ENCODE measurements around the gene KIAA1328. TPM values are rescaled to one million over a fixed set of nuclear protein-coding genes. Genes with fewer than 3 reads are reported as not detected.
"Not testable (repeated sequence)": the region's sequence is repeated elsewhere in the genome, so short reads cannot be mapped to it uniquely, and the experiment has no call there.

KIAA1328 gene
- polyA plus RNA-seq, 3 donors from 2014 or later: 9.4 to 11.8 (median 10.2) TPM

DNA sequence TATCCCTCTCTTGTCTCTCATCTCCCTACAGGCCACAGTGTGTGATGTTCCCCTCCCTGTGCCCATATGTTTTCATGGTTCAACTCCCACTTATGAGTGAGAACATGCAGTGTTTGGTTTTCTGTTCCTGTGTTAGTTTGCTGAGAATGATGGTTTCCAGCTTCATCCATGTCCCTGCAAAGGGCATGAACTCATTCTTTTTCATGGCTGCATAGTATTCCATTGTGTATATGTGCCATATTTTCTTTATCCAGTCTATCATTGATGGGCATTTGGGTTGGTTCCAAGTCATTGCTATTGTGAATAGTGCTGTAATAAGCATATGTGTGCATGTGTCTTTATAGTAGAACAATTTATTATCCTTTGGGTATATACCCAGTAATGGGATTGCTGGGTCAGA is 44.9 kb downstream of the KIAA1328 start:
- H3K9me3 Mint-ChIP-seq: peaks cover 0 to 21% (median 2%) of the 10 kb centered on the region in 6 donors
- not testable (repeated sequence) for H3K27me3 Mint-ChIP-seq (ENCODE audit: low read depth in 3 of 3); H3K27ac Mint-ChIP-seq; H3K4me1 Mint-ChIP-seq; DNase-seq; H3K4me3 Mint-ChIP-seq
- H3K36me3 Mint-ChIP-seq: peaks cover 21 to 54% (median 34%) of the 10 kb centered on the region in 3 donors

DNA sequence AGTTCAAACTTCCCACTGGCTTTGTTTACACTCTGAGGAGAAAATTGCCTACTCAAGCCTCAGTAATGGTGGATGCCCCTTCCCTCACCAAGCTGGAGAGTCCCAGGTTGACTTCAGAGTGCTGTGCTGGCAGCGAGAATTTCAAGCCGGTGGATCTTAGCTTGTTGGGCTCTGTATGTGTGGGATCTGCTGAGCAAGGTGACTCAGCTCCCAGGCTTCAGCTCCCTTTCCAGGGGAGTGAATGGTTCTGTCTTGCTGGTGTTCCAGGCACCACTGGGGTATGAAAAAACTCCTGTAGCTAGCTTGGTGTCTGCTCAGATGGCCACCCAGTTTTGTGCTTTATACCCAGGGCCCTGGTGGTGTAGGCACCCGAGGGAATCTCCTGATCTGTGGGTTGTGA is 50.9 kb downstream of the KIAA1328 start:
- DNase-seq: not testable (repeated sequence)
- Mint-ChIP-seq H3K9me3 (peaks cover 0 to 14% (median under 1%) of the 10 kb centered on the region in 6 donors), H3K36me3 (peaks cover 12 to 38% (median 26%) of the 10 kb centered on the region in 3 donors)

DNA sequence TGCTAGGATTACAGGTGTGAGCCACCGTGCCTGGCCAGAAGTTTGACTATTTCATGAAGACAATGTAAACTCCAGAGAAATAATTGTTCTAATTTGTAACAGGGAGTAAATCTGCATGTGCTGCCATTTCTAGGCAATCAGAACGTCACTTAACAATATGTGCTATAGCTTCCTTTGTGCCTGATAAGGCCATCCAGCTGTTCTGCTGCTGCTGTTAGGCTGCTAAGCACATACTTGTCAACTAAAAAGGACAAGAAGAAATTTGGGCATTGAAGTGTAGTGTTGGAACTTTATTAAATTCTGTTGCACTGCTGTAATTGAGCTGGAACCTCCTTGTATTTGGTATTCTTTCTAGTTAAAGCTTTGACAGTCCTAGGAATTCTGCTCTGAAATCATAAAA is 57.1 kb downstream of the KIAA1328 start:
- no peak for DNase-seq
- Mint-ChIP-seq H3K4me3 (no peak overlapping the region), H3K4me1 (peaks cover 2 to 8% of the 10 kb centered on the region in 2 donors), H3K27ac (no peak overlapping the region), H3K27me3 (ENCODE audit: low read depth in 3 of 3) (no peaks in the 10 kb centered on the region), H3K9me3 (no peaks in the 10 kb centered on the region), H3K36me3 (peaks cover 13 to 18% (median 16%) of the 10 kb centered on the region in 3 donors)

More for the DNA sequence above, 50.9 kb downstream of the KIAA1328 start:
- not testable (repeated sequence) for H3K27ac Mint-ChIP-seq; H3K4me1 Mint-ChIP-seq; H3K27me3 Mint-ChIP-seq (ENCODE audit: low read depth in 3 of 3); H3K4me3 Mint-ChIP-seq

DNA sequence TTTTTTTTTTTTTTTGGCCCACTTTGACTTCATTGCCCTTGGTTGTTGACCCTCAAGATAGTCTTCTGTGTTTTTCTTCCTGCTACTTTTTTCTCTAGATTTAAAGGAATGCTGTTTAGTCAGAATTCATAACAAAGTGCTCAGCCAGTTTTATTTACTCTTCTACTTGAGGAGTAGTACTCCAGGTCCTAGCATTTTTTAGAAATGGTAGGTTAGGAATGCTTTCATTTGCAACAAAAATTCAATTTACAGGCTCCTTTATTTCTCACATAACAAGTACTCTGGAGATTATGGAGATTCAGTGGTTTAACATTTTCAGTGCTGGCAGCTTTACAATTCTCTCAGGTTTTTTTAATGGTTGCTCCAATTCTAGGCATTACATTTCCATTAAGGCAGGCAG is 58.2 kb downstream of the KIAA1328 start:
- H3K4me1 Mint-ChIP-seq: peaks cover 0 to 2% of the 10 kb centered on the region in 2 donors

DNA sequence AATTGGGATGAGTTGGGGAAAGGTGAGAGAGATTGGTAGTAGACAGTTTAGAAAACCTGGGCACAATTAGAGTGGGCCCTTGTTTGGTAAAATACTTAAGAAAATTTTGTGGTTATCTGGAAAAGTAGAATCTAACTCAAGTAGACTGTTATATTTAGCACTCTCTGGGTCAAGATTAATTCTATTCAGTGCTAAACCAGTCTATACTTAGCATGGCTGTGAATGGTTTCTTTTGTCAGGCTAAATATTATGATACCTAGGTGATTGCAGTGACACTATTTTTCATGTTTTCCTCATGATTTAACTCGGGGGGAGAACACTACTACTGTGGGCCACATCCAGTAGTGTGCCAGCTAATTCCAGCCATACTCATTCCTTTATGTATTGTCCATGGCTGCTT is 58.9 kb downstream of the KIAA1328 start:
- Mint-ChIP-seq H3K4me3 (no peak overlapping the region), H3K27me3 (ENCODE audit: low read depth in 3 of 3) (no peaks in the 10 kb centered on the region), H3K36me3 (peaks cover 11 to 26% (median 15%) of the 10 kb centered on the region in 3 donors), H3K27ac (no peak overlapping the region), H3K4me1 (peaks cover 0 to 2% of the 10 kb centered on the region in 2 donors), H3K9me3 (no peaks in the 10 kb centered on the region)
- no peak for DNase-seq

More for the DNA sequence above, 58.2 kb downstream of the KIAA1328 start:
- DNase-seq: no peak
- H3K27me3 Mint-ChIP-seq (ENCODE audit: low read depth in 3 of 3): no peaks in the 10 kb centered on the region
- peaks cover 9 to 22% (median 16%) of the 10 kb centered on the region in 3 donors for H3K36me3 Mint-ChIP-seq
- H3K9me3 Mint-ChIP-seq: no peaks in the 10 kb centered on the region
- no peak overlapping the region for H3K27ac Mint-ChIP-seq
- no peak overlapping the region for H3K4me3 Mint-ChIP-seq

DNA sequence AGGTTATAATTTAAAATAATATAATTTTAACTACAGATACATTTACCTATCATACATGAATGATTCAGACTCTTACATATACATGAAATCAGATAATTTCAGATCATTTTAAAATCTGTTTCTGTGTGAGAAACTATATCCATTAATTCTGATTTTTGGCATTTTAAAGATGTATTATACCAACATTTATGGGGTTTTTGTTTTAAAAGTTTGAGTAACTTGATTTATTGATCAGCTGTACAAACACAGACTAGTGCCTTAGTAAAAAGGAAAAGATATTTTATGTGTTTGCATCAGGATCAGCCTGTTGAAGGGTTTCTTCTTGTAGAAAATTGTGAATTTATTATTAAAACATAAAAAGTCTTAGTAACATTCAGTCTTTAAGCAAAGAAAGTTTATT is 59.9 kb downstream of the KIAA1328 start:
- Mint-ChIP-seq H3K36me3 (peaks cover 15 to 26% (median 15%) of the 10 kb centered on the region in 3 donors), H3K27ac (no peak overlapping the region), H3K4me3 (no peak overlapping the region), H3K9me3 (no peaks in the 10 kb centered on the region), H3K27me3 (ENCODE audit: low read depth in 3 of 3) (no peaks in the 10 kb centered on the region), H3K4me1 (peaks cover 0 to 2% of the 10 kb centered on the region in 2 donors)
- no peak for DNase-seq

DNA sequence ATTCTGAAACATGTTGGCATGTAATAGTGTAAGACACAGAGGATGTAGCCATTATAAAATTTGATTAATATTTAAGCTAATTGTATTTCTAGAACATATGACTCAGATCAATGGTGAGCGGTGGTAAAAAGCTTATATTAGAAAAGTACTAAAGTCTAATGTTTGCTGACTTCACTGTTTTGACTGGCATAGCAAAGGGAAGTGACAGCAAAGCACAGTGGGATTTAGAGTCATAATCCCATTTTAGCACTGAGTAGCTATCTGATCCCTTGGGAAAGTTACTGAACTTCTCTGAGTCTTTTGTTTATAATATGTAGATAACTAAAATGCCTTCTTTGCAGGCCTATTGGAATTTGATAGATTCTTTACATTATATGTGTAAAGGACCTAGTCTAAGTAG is 60.4 kb downstream of the KIAA1328 start:
- H3K27ac Mint-ChIP-seq: no peak overlapping the region
- no peaks in the 10 kb centered on the region for H3K9me3 Mint-ChIP-seq
- peaks cover 15 to 26% (median 17%) of the 10 kb centered on the region in 3 donors for H3K36me3 Mint-ChIP-seq
- peaks cover 0 to 2% of the 10 kb centered on the region in 2 donors for H3K4me1 Mint-ChIP-seq
- H3K27me3 Mint-ChIP-seq (ENCODE audit: low read depth in 3 of 3): no peaks in the 10 kb centered on the region
- DNase-seq: no peak
- no peak overlapping the region for H3K4me3 Mint-ChIP-seq

DNA sequence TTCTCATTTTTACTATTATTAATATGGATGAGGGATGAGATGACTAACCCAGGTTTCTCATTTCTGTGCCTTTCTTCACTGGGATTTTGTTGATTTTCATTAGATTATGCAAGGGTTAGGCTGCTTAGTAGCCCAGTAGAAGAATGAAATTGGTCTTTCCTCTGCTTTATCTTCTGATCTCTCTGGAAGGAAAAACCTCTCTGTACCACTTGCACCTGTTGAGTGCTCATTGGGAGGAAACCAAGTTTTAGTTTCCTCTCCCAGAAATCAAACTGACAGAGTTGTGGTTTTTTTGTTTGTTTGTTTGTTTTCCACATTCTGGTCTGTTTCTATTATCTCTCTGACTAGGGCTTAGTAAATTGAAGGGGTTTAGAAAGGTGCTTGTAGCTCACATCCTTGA is 60.8 kb downstream of the KIAA1328 start:
- Mint-ChIP-seq H3K36me3 (peaks cover 15 to 26% (median 18%) of the 10 kb centered on the region in 3 donors), H3K27ac (no peak overlapping the region), H3K4me1 (peaks cover 0 to 2% of the 10 kb centered on the region in 2 donors), H3K9me3 (no peaks in the 10 kb centered on the region), H3K4me3 (no peak overlapping the region), H3K27me3 (ENCODE audit: low read depth in 3 of 3) (no peaks in the 10 kb centered on the region)
- no peak for DNase-seq

DNA sequence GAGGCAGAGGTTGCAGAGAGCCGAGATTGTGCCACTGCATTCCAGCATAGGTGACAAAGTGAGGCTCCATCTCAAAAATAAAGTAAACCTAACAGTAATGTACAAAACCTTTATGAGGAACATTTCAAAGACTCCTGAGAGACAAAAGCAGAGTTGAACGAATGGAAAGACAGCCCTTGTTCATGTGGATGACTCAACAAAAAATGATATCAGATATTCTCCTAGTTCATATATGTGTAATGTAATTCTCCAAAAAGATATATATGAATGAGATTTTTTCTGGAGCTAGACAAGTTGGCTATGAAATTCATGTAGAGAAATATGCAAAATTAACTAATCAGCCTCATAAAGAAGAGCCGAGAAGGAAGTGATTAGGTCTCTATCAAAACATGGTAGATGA is 61.7 kb downstream of the KIAA1328 start:
- DNase-seq: no peak
- H3K9me3 Mint-ChIP-seq: no peaks in the 10 kb centered on the region
- H3K4me1 Mint-ChIP-seq: peaks cover 0 to 2% of the 10 kb centered on the region in 2 donors
- H3K4me3 Mint-ChIP-seq: no peak overlapping the region
- H3K27ac Mint-ChIP-seq: no peak overlapping the region
- H3K36me3 Mint-ChIP-seq: peaks cover 11 to 28% (median 15%) of the 10 kb centered on the region in 3 donors
- H3K27me3 Mint-ChIP-seq (ENCODE audit: low read depth in 3 of 3): no peaks in the 10 kb centered on the region

DNA sequence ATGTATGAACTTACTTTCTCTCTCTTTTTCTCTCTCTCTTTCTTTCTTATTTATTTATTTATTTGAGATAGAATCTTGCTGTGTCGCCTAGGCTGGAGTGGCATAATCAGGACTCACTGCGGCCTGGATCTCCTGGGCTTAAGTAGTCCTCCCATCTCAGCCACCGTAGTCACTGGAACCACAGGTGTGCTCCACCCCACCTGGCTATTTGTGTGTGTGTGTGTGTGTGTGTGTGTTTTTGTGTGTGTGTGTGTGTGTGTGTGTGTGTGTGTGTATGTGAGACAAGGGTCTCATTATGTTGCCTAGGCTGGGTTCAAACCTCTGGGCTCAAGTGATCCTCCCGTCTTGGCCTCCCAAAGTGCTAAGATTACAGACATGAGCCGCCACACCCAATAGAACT is 64.3 kb downstream of the KIAA1328 start:
- peaks cover 0 to 2% of the 10 kb centered on the region in 2 donors for H3K4me1 Mint-ChIP-seq
- no peak overlapping the region for H3K27ac Mint-ChIP-seq
- H3K36me3 Mint-ChIP-seq: peaks cover 14 to 23% (median 18%) of the 10 kb centered on the region in 3 donors
- no peak for DNase-seq
- no peak overlapping the region for H3K4me3 Mint-ChIP-seq
- no peaks in the 10 kb centered on the region for H3K27me3 Mint-ChIP-seq (ENCODE audit: low read depth in 3 of 3)
- H3K9me3 Mint-ChIP-seq: no peaks in the 10 kb centered on the region

DNA sequence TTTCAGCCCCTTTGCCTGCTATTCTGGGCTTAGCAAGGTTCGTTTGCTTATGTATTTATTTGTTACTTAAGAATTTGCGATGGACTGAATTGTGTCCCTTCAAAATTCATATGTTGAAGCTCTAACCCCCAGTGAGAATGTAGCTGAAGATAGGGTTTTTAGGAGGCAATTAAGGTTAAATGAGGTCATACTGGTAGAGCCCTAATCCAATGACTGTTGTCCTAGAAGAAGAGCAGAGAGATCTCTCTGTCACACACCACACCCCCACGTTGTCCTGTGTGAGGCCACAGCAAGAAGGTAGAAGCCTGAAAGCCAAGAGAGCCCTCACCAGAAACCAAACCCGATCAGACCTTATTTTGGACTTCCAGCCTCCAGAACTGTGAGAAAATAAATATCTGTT is 66.7 kb downstream of the KIAA1328 start:
- H3K9me3 Mint-ChIP-seq: peaks cover 0 to 6% (median 2%) of the 10 kb centered on the region in 6 donors
- peaks cover 23 to 37% (median 25%) of the 10 kb centered on the region in 3 donors for H3K36me3 Mint-ChIP-seq
- no peak for DNase-seq
- no peaks in the 10 kb centered on the region for H3K4me1 Mint-ChIP-seq
- H3K27ac Mint-ChIP-seq: no peak overlapping the region
- no peak overlapping the region for H3K4me3 Mint-ChIP-seq
- no peaks in the 10 kb centered on the region for H3K27me3 Mint-ChIP-seq (ENCODE audit: low read depth in 3 of 3)

DNA sequence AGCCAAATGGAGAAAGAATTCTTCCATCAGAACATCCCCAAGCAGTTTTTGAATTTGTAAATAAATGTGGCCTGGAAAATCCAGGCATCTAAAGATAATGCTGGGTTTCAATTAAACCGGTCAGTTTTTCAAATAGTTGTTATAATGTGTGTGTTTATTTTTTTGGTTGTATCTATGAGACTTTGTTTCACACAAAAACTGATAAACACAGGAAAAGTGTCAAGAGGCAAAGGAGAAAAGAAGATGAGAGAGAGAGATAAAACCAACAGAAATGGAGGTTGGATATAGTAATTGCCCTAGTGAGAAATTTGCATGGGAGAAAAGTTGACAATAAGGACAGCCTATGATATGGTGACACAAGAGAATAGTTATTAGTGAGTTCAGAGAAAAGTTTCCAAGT is 68.3 kb downstream of the KIAA1328 start:
- Mint-ChIP-seq H3K4me3 (no peak overlapping the region), H3K27me3 (ENCODE audit: low read depth in 3 of 3) (no peaks in the 10 kb centered on the region), H3K27ac (no peak overlapping the region), H3K9me3 (peaks cover 0 to 6% (median 2%) of the 10 kb centered on the region in 6 donors), H3K4me1 (no peaks in the 10 kb centered on the region), H3K36me3 (peaks cover 24 to 25% (median 25%) of the 10 kb centered on the region in 3 donors)
- no peak for DNase-seq

DNA sequence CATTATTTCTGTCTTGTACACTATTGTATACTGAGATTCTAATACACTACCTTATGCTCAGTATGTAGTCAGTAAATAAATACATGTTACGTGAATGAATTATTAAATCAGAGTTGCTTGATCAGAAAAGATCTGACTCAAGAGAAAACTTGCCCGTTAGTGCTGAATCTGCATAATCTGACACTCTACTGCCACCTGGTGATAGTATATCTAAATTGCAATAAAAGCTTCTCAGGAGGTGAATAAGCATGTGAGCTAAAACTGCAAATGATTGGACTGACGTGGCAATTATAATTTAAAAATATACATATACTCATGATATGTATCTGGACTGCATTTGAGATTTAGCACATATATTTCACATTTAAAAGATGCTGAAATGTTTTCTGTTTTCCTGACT is 70.4 kb downstream of the KIAA1328 start:
- peak in 1 of 3 donors; percentile 2 for DNase-seq
- H3K36me3 Mint-ChIP-seq: peaks cover 20 to 22% (median 22%) of the 10 kb centered on the region in 3 donors
- no peaks in the 10 kb centered on the region for H3K27me3 Mint-ChIP-seq (ENCODE audit: low read depth in 3 of 3)
- H3K27ac Mint-ChIP-seq: no peak overlapping the region
- no peak overlapping the region for H3K4me3 Mint-ChIP-seq
- H3K9me3 Mint-ChIP-seq: peaks cover 0 to 6% (median 2%) of the 10 kb centered on the region in 6 donors
- no peaks in the 10 kb centered on the region for H3K4me1 Mint-ChIP-seq

DNA sequence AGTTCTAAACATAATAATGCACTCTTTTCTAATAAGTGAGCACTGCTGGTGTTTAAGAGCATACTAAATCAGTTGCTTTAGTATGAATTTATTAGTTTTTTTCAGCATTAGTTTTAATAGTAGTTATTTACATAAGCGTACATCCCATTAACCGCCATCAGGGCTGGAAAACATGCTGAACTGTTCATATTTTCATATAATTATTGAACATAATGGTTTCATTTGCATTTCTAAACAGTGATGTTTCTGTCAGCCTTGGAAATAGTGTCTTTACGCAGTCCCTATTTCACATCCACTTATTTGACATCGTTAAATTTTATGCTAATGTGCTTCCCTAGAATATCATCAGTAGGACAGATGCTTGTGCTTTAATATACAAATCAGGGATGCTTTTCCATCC is 71.5 kb downstream of the KIAA1328 start:
- H3K4me3 Mint-ChIP-seq: no peak overlapping the region
- no peak overlapping the region for H3K27ac Mint-ChIP-seq
- no peak for DNase-seq
- no peaks in the 10 kb centered on the region for H3K27me3 Mint-ChIP-seq (ENCODE audit: low read depth in 3 of 3)
- peaks cover 0 to 6% (median 2%) of the 10 kb centered on the region in 6 donors for H3K9me3 Mint-ChIP-seq
- no peaks in the 10 kb centered on the region for H3K4me1 Mint-ChIP-seq
- H3K36me3 Mint-ChIP-seq: peaks cover 18 to 22% (median 22%) of the 10 kb centered on the region in 3 donors

DNA sequence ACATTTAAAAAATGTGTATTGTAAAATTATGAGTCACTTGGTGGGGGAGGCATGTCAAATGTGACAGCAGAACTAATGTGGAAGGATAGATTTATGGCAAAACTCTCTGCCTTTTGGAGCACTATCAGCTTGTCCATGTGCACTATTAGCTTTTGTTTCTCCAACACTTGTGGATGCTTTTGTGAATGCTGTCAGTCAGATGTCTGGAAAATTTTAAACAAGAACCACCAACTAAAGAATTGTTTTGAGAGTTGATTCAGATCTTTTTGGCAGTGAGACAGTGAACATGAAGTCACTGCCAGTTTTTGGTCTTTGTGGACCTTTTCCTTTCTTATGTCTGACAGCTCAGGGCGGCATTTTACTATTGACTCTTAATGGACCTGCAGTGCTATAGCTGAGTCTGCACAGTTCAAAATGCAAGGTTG is 72.4 kb downstream of the KIAA1328 start:
- Mint-ChIP-seq H3K36me3 (peaks cover 24 to 28% (median 24%) of the 10 kb centered on the region in 3 donors), H3K27ac (no peak overlapping the region), H3K27me3 (ENCODE audit: low read depth in 3 of 3) (no peaks in the 10 kb centered on the region), H3K4me1 (no peaks in the 10 kb centered on the region), H3K9me3 (peaks cover 0 to 6% (median 2%) of the 10 kb centered on the region in 6 donors), H3K4me3 (no peak overlapping the region)
- DNase-seq: no peak
